HepG2 (cell line): Measurements from ENCODE around the gene NCOA7. TPM values are rescaled to one million over a fixed set of nuclear protein-coding genes. Genes with fewer than 3 reads are reported as not detected.
A peak's percentile ranks its signal among the peaks of the same experiment; 100 is the strongest.
"Not testable (repeated sequence)": the region's sequence is repeated elsewhere in the genome, so short reads cannot be mapped to it uniquely, and the experiment has no call there.

Experiments
- ATAC-seq: fragments of 200-7000 bp; cut with Tn5 transposase; 3 replicates; pipeline ENCODE4 v1.9.1; 2020; ENCODE audit warnings: mild to moderate bottlenecking, moderate library complexity
- BruUV-seq: library from RNA; stranded (reverse); fragments of 400-500 nt; replicated peaks from 2 replicates; lab custom pipeline; 2021; lab: Mats Ljungman, UMichigan
- CTCF ChIA-PET: fragments of 300-600 bp; formaldehyde crosslinking; extraction: SDS; loops from one replicate; lab custom pipeline; 2021; ENCODE audit warnings: low total read pairs, inconsistent platforms, low intra/inter-chr PET ratio; lab: Yijun Ruan, JAX
- POLR2A ChIA-PET: fragments of 350-600 bp; sonication (Branson Sonifier 250); formaldehyde crosslinking; loops from one replicate; lab custom pipeline; 2020; ENCODE audit warnings: antibody characterized with exemption, inconsistent platforms; lab: Yijun Ruan, JAX
- DNase-seq: peaks from one replicate; pipeline ENCODE4 v3.0.0-alpha.2; 2015; ENCODE audit warnings: low spot score
- FAIRE-seq: peaks from 3 replicates; lab custom pipeline; 2011; peaks lifted over from hg19 to GRCh38; lab: Jason Lieb, UNC
- H2AFZ ChIP-seq: one replicate; pipeline ENCODE4 v1.6.1; 2011; ENCODE audit warnings: low read length, inconsistent platforms
- H3K27ac ChIP-seq: fragments of 300-600 bp; 3 replicates; pipeline ENCODE4 v1.8.0; 2011; ENCODE audit warnings: mixed run types, mild to moderate bottlenecking, mixed read lengths, low read length, inconsistent platforms; ENCODE audit not compliant: insufficient read depth; ENCODE audit errors: extremely low read length
- H3K27me3 ChIP-seq, 2 experiments: fragments of 200-600 bp in 1 of 2; 2 replicates in 1 of 2; 3 replicates in 1 of 2; pipeline versions ENCODE4 v1.6.0 to v1.8.0; 2011; ENCODE audit warnings: low read length in 2 of 2, mild to moderate bottlenecking in 2 of 2, moderate library complexity in 2 of 2, inconsistent platforms in 1 of 2; ENCODE audit not compliant: insufficient read depth in 2 of 2, control insufficient read depth in 1 of 2
- H3K36me3 ChIP-seq, 2 experiments: fragments of 200-600 bp in 1 of 2; replicated peaks in 1 of 2; 2 replicates in 1 of 2; 3 replicates in 1 of 2; pipeline versions ENCODE4 v1.5.1 to v1.8.0; 2011; ENCODE audit warnings: low read length in 2 of 2, inconsistent platforms in 1 of 2; ENCODE audit not compliant: insufficient read depth in 2 of 2, control insufficient read depth in 1 of 2
- H3K4me1 ChIP-seq: 2 replicates; pipeline ENCODE4 v1.5.1; 2012; ENCODE audit warnings: low read length, inconsistent platforms; ENCODE audit not compliant: insufficient read depth
- H3K4me2 ChIP-seq: 2 replicates; pipeline ENCODE4 v1.6.0; 2011; ENCODE audit warnings: low read depth, low read length, inconsistent platforms
- H3K4me3 ChIP-seq, 3 experiments: fragments of 200-600 bp in 1 of 3; sonication (generic), shearing (Covaris generic) in 1 of 3; replicated peaks in 1 of 3; 2 replicates each; pipeline ENCODE4 v1.5.1; 2011 to 2016; ENCODE audit warnings: low read length in 3 of 3, inconsistent platforms in 2 of 3, low read depth in 2 of 3, mild to moderate bottlenecking in 2 of 3, control low read depth in 1 of 3, mixed read lengths in 1 of 3; ENCODE audit not compliant: insufficient read depth in 1 of 3
- H3K79me2 ChIP-seq: one replicate; pipeline ENCODE4 v1.6.1; 2011; ENCODE audit warnings: low read length, inconsistent platforms; ENCODE audit not compliant: insufficient read depth
- H3K9ac ChIP-seq: 2 replicates; pipeline ENCODE4 v1.6.0; 2011; ENCODE audit warnings: mild to moderate bottlenecking, low read depth, low read length, inconsistent platforms; ENCODE audit not compliant: insufficient read depth
- H3K9me3 ChIP-seq: 2 replicates; pipeline ENCODE4 v1.5.1; 2012; ENCODE audit warnings: mild to moderate bottlenecking, low read length
- H4K20me1 ChIP-seq: 2 replicates; pipeline ENCODE4 v1.6.0; 2011; ENCODE audit warnings: inconsistent platforms, mild to moderate bottlenecking, low read length, moderate library complexity; ENCODE audit not compliant: insufficient read depth
- ATF7 ChIP-seq, 2 experiments: fragments of 450-650 bp in 1 of 2; sonication (generic) in 1 of 2; formaldehyde crosslinking in 1 of 2; IDR thresholded peaks; 2 replicates each; pipeline versions ENCODE4 v1.4.0 to v1.6.1; 2016 to 2020; ENCODE audit warnings: antibody characterized with exemption in 1 of 2, mild to moderate bottlenecking in 1 of 2, missing genetic modification reagents in 1 of 2
- CTCF ChIP-seq: sonication (generic); formaldehyde crosslinking; IDR thresholded peaks from 2 replicates; pipeline ENCODE4 v1.5.0; 2020; ENCODE audit warnings: mild to moderate bottlenecking, missing genetic modification reagents, moderate library complexity
- FUBP1 ChIP-seq: sonication (generic); formaldehyde crosslinking; IDR thresholded peaks from 2 replicates; pipeline ENCODE4 v1.5.1; 2020; ENCODE audit warnings: missing genetic modification reagents, mild to moderate bottlenecking, borderline replicate concordance
- RCOR2 ChIP-seq: IDR thresholded peaks from 2 replicates; pipeline ENCODE4 v1.6.1; 2016; ENCODE audit warnings: missing biosample characterization, missing genetic modification reagents
- SMC3 ChIP-seq: IDR thresholded peaks from 2 replicates; pipeline ENCODE4 v1.6.1; 2011; ENCODE audit warnings: low read length, improper control_type of control experiment
- SOX5 ChIP-seq: IDR thresholded peaks from 2 replicates; pipeline ENCODE4 v1.6.1; 2016; ENCODE audit warnings: borderline replicate concordance
- ZC3H4 ChIP-seq: sonication (generic); formaldehyde crosslinking; IDR thresholded peaks from 2 replicates; pipeline ENCODE4 v1.4.0; 2020; ENCODE audit warnings: missing genetic modification reagents, borderline replicate concordance
- ZNF546 ChIP-seq: sonication (generic); formaldehyde crosslinking; conservative IDR thresholded peaks from 2 replicates; pipeline ENCODE4 v1.8.1; 2023; ENCODE audit warnings: mild to moderate bottlenecking, missing genetic modification reagents
- ZNF713 ChIP-seq: sonication (generic); formaldehyde crosslinking; IDR thresholded peaks from 2 replicates; pipeline ENCODE4 v1.4.0; 2020; ENCODE audit warnings: mild to moderate bottlenecking, missing genetic modification reagents
- WGBS: methylation state at CpG from one replicate; pipeline ENCODE4 v1.1.6; 2017; ENCODE audit warnings: low lambda C conversion rate; 5-methylcytosine and 5-hydroxymethylcytosine counted together
- in situ Hi-C: cut with HindIII; loops from 2 replicates; pipeline ENCODE4 v1.10.0; 2017; ENCODE audit warnings: low pct_unique_long_range_greater_than_20kb; ENCODE audit not compliant: extremely low pct_ligation_motif_present
- intact Hi-C: fragments of 100-400 bp; cut with micrococcal nuclease; formaldehyde crosslinking; loops from one replicate; pipeline ENCODE4 v1.10.0; 2022; ENCODE audit not compliant: unreplicated experiment
- polyA plus RNA-seq, 8 experiments: library from polyadenylated mRNA; depleted of rRNA in 3 of 8; stranded (reverse) in 7 of 8; unstranded in 1 of 8; fragments of >200 nt; fragmentation: Illumina TruSeq in 4 of 8; extraction: Trizol in 4 of 8; gene quantifications; 2 replicates each; pipeline versions ENCODE4 v1.2.1 to v1.2.3, GENCODE V29; 2011 to 2016; ENCODE audit warnings: low read depth in 4 of 8, missing spikeins in 1 of 8, mixed read lengths in 1 of 8; ENCODE audit not compliant: insufficient read depth in 1 of 8
- total RNA-seq, 5 experiments: library from RNA; depleted of rRNA; stranded (reverse); fragments of >200 nt; fragmentation: Illumina TruSeq; extraction: Trizol; gene quantifications; 2 replicates each; pipeline ENCODE4 v1.2.3, GENCODE V29; 2016; ENCODE audit warnings: low read depth in 1 of 5
- TF ChIP-seq, protein P1 (sequence below): sonication (generic); formaldehyde crosslinking; IDR thresholded peaks from 2 replicates; pipeline ENCODE4 v1.4.0; 2020; ENCODE audit warnings: mild to moderate bottlenecking, missing genetic modification reagents, borderline replicate concordance

Gene NCOA7
- total and polyA plus RNA-seq, 2 of the 13 experiments (the other 11 are each of a cell fraction or from before 2014, with no cell fraction given) = 13.6 to 20.8 TPM

DNA sequence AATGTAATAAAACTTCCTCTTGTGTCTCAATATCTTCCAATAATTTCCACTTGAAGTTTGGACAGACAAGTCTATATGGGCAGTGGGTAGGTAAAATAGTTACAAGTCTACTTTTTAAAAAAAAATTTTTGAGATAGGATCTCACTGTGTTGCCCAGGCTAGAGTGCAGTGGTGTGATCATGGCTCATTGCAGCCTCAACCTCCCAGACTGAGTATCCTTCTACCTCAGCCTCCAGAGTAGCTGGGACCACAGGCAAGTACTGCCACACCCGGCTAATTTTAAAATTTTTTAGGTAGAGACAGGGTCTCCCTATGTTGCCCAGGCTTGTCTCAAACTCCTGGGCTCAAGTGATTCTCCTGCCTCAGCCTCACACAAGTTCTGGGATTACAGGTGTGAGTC lies 181.7 kb downstream of the NCOA7 start:
- H3K4me2 ChIP-seq, H3K9ac ChIP-seq, H3K27me3 ChIP-seq, BruUV-seq, H3K4me1 ChIP-seq, H3K4me3 ChIP-seq, DNase-seq, H3K9me3 ChIP-seq, in situ Hi-C loops, H4K20me1 ChIP-seq, ATAC-seq, H3K27ac ChIP-seq, H2AFZ ChIP-seq, FAIRE-seq, H3K79me2 ChIP-seq: not testable (repeated sequence)
- 92% methylated on average over 1 of the region's 1 CpG for WGBS
- CTCF ChIA-PET = interaction anchor here (2.7 kb wide), 1 partner anchor 113 kb away, joined by 30 read pairs; no protein-coding TSS in a partner anchor
- H3K36me3 ChIP-seq = peaks cover 5 to 36% of the 10 kb centered on the region in 2 experiments
- POLR2A ChIA-PET = interaction anchor here (2.4 kb wide), 1 partner anchor 13 kb away, joined by 11 read pairs; the partner anchor contains the start of gene TRMT11
- intact Hi-C loops = loop anchor here (5.0 kb wide), 2 partner anchors 180 to 460 kb away; partner anchors contain the start of gene NCOA7

- no peak overlapping the region for H3K9ac ChIP-seq
- in situ Hi-C loops (no loop called here), intact Hi-C loops (loop anchor here (1.0 to 5.0 kb wide), 5 partner anchors 17 to 660 kb away; partner anchors contain the start of gene NCOA7)
- H3K4me1 ChIP-seq = no peaks in the 10 kb centered on the region
- 52% methylated on average over 5 of the region's 5 CpGs for WGBS
- H3K4me3 ChIP-seq = no peak overlapping the region
- H3K27ac ChIP-seq = no peak overlapping the region
- H2AFZ ChIP-seq = no peak overlapping the region
- FAIRE-seq (peak; percentile 30), ATAC-seq (peak; percentile 69), DNase-seq (peak; percentile 56)
- H3K36me3 ChIP-seq = peaks cover 1 to 25% of the 10 kb centered on the region in 2 experiments; a peak in 4 of 5 replicates
- H3K4me2 ChIP-seq = no peak overlapping the region
- no TSS peak for BruUV-seq
- H4K20me1 ChIP-seq = no peaks in the 10 kb centered on the region
- H3K27me3 ChIP-seq = no peaks in the 10 kb centered on the region
- CTCF ChIA-PET = interaction anchor here (1.1 to 2.7 kb wide), 6 partner anchors 21 to 663 kb away, joined by 3 to 30 read pairs (median 6); no protein-coding TSS in a partner anchor
- no peaks in the 10 kb centered on the region for H3K79me2 ChIP-seq
- no peaks in the 10 kb centered on the region for H3K9me3 ChIP-seq
- POLR2A ChIA-PET = interaction anchor here (2.4 kb wide), 1 partner anchor 11 kb away, joined by 11 read pairs; the partner anchor contains the start of gene TRMT11
- TF ChIP-seq ZC3H4 (no peak), SOX5 (CRISPR knock-in tag) (no peak), CTCF (CRISPR knock-in tag) (peak; percentile 65), ZNF713 (CRISPR knock-in tag) (no peak), FUBP1 (CRISPR knock-in tag) (no peak), SMC3 (peak; percentile 52), RCOR2 (CRISPR knock-in tag) (no peak), ATF7 (IDR thresholded peaks at IDR 0.05) (peak; percentile 79), ATF7 (CRISPR knock-in tag; IDR thresholded peaks at IDR 0.05) (no peak), ZNF546 (no peak)
- TF ChIP-seq, protein P1, sequence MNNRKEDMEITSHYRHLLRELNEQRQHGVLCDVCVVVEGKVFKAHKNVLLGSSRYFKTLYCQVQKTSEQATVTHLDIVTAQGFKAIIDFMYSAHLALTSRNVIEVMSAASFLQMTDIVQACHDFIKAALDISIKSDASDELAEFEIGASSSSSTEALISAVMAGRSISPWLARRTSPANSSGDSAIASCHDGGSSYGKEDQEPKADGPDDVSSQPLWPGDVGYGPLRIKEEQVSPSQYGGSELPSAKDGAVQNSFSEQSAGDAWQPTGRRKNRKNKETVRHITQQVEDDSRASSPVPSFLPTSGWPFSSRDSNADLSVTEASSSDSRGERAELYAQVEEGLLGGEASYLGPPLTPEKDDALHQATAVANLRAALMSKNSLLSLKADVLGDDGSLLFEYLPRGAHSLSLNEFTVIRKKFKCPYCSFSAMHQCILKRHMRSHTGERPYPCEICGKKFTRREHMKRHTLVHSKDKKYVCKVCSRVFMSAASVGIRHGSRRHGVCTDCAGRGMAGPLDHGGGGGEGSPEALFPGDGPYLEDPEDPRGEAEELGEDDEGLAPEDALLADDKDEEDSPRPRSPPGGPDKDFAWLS (CRISPR knock-in tag) = no peak
Observed at GRCh38 chr6:125974214-125974866, 183.6 kb downstream of the NCOA7 start.
